Measurements from ENCODE around the gene CREB3. TPM values are rescaled to one million over a fixed set of nuclear protein-coding genes. Genes with fewer than 3 reads are reported as not detected.

CREB3 gene
- total and polyA plus RNA-seq, 9 of the 15 experiments (the other 6 are each of a cell fraction or from before 2014, with no cell fraction given) = 5.7 to 18.3 (median 14.9) TPM

GRCh38 chr9:35757226-35757891 lies 24.9 kb downstream of the CREB3 start:
- peaks cover 11% of the 10 kb centered on the region; the same call in 2 of the 3 replicates for H3K36me3 ChIP-seq (ENCODE audit: control insufficient read depth, insufficient read depth, low read length)
- H3K27me3 ChIP-seq (ENCODE audit: control insufficient read depth in 2 of 2, insufficient read depth in 2 of 2, low read length in 2 of 2) = no peaks in the 10 kb centered on the region
- no peaks in the 10 kb centered on the region for H3K9me1 ChIP-seq (ENCODE audit: control insufficient read depth, insufficient read depth, low read length)
- peak in 3 of 4 experiments; percentile 23 to 68 (median 41) for DNase-seq (ENCODE audit: extremely low read depth in 1 of 4, low spot score in 3 of 4)
- 4% methylated on average over 9 of the region's 20 CpGs for WGBS (ENCODE audit: insufficient coverage, low coverage, missing lambda C conversion rate)
- POLR2A ChIA-PET = interaction anchor here (1.1 kb wide), 1 partner anchor 18 kb away, joined by 4 read pairs; no protein-coding TSS in a partner anchor
- FAIRE-seq = peak; percentile 73
- BruUV-seq (replicated peaks) = no TSS peak
- H4K20me1 ChIP-seq (replicated peaks; ENCODE audit: control insufficient read depth, insufficient read depth, low read length) = no peaks in the 10 kb centered on the region
- peak overlapping the region; percentile 92 to 98 for H3K9ac ChIP-seq (ENCODE audit: insufficient read depth in 1 of 2, low read depth in 2 of 2, low read length in 2 of 2)
- CTCF ChIA-PET (ENCODE audit: low intra/inter-chr PET ratio) = no interaction called here
- peak overlapping the region; percentile 91 for H2AFZ ChIP-seq (ENCODE audit: low read depth, low read length)
- H3K9me3 ChIP-seq (replicated peaks; ENCODE audit: control insufficient read depth, insufficient read depth, low read depth, low read length) = no peaks in the 10 kb centered on the region
- H3K27ac ChIP-seq (ENCODE audit: extremely low read depth, low read depth, low read length) = peak overlapping the region; percentile 91
- intact Hi-C loops (cut with micrococcal nuclease) = no loop called here
- in situ Hi-C loops (cut with MboI) = no loop called here
- peak; percentile 88 for ATAC-seq
- H3K4me2 ChIP-seq (ENCODE audit: insufficient read depth, low read length) = peak overlapping the region; percentile 86
- peak overlapping the region; percentile 89 for H3K4me3 ChIP-seq
- peaks cover 37% of the 10 kb centered on the region for H3K79me2 ChIP-seq (ENCODE audit: control insufficient read depth, insufficient read depth, low read length)
- H3K4me1 ChIP-seq (replicated peaks in 1 of 2; ENCODE audit: control insufficient read depth in 2 of 2, insufficient read depth in 2 of 2, low read length in 2 of 2) = peaks cover 4 to 9% of the 10 kb centered on the region in 2 experiments; a peak in 3 of 5 replicates
- no peak for TF ChIP-seq KDM1A (IDR thresholded peaks at IDR 0.05)
- no peak for TF ChIP-seq WHSC1 (IDR thresholded peaks at IDR 0.05; ENCODE audit: low read length)
- no peak for TF ChIP-seq DDX20 (tag; IDR thresholded peaks at IDR 0.05; ENCODE audit: low read depth)
- peak; percentile 15 for TF ChIP-seq RBM22 (IDR thresholded peaks at IDR 0.05; ENCODE audit: low read depth, low read length, poor library complexity, severe bottlenecking)
- 0 out of 2 replicates have a peak, but pooled peaks have one; percentile 47 for TF ChIP-seq HBP1 (CRISPR knock-in tag; IDR thresholded peaks at IDR 0.05)
- 0 out of 2 replicates have a peak, but pooled peaks have one; percentile 28 for TF ChIP-seq ETS1 (conservative IDR thresholded peaks at IDR 0.05; ENCODE audit: control insufficient read depth, low read depth, low read length)
- no peak for TF ChIP-seq RFX5 (IDR thresholded peaks at IDR 0.05; ENCODE audit: low read depth, low read length)
- peak; percentile 53; the same call in 1 of the 2 replicates for TF ChIP-seq EP400 (IDR thresholded peaks at IDR 0.05)
- TF ChIP-seq ZNF830 (CRISPR knock-in tag; IDR thresholded peaks at IDR 0.05) = 0 out of 2 replicates have a peak, but pooled peaks have one; percentile 45
- TF ChIP-seq MCM5 (IDR thresholded peaks at IDR 0.05; ENCODE audit: low read depth) = no peak
- no peak for TF ChIP-seq BDP1 (IDR thresholded peaks at IDR 0.05; ENCODE audit: insufficient read depth, insufficient read length)
- TF ChIP-seq ZBTB9 (CRISPR knock-in tag; IDR thresholded peaks at IDR 0.05) = no peak
- 0 out of 2 replicates have a peak, but pooled peaks have one; percentile 32 for TF ChIP-seq ZNF766 (CRISPR knock-in tag; conservative IDR thresholded peaks at IDR 0.05)
- 0 out of 2 replicates have a peak, but pooled peaks have one; percentile 35 for TF ChIP-seq FOSL1 (tag; conservative IDR thresholded peaks at IDR 0.05)
- peak; percentile 31; the same call in 1 of the 2 replicates for TF ChIP-seq ELF1 (tag; IDR thresholded peaks at IDR 0.05)
- peak; percentile 83 for TF ChIP-seq ZBTB7A (IDR thresholded peaks at IDR 0.05; ENCODE audit: borderline replicate concordance, control insufficient read depth, low read depth, low read length)
- no peak for TF ChIP-seq MBD2 (IDR thresholded peaks at IDR 0.05; ENCODE audit: borderline replicate concordance, low read depth)
- TF ChIP-seq STAT5B (CRISPR knock-in tag; IDR thresholded peaks at IDR 0.05) = no peak
- peak; percentile 76 for TF ChIP-seq RBFOX2 (IDR thresholded peaks at IDR 0.05; ENCODE audit: low read depth, low read length)
- no peak for TF ChIP-seq L3MBTL2 (IDR thresholded peaks at IDR 0.05)
